GM18502 (cell line): Measurements from ENCODE around the gene ARHGAP10.

Experiments used
- ATAC-seq: cut with Tn5 transposase; IDR thresholded peaks from one replicate; pipeline ENCODE4 v1.9.1; 2021; ENCODE audit warnings: mild to moderate bottlenecking; ENCODE audit not compliant: unreplicated experiment, poor library complexity

The ARHGAP10 gene

DNA sequence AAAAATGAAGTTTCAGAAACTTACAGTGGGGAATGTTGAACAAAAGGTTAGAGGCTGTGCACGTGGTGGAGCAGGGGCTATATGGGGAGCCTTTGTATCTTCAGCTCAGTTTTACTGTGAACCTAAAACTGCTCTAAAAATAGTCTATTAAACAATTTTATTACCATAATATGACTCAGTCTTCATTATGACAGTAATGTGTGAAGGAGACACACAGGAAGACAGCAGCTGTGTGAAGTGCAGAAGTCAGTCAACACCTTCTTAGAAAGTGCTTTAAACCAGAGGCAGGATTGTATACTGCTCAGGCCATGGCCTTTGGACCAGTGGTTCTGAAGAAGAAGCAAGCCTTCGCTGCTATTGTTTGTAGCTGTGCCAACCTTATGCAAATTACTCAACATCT is 89.7 kb downstream of the ARHGAP10 start:
- peak; percentile 76 for ATAC-seq

- ATAC-seq = peak; percentile 22
Measured at GRCh38 chr4:147822128-147822527, 90.2 kb downstream of the ARHGAP10 start.

DNA sequence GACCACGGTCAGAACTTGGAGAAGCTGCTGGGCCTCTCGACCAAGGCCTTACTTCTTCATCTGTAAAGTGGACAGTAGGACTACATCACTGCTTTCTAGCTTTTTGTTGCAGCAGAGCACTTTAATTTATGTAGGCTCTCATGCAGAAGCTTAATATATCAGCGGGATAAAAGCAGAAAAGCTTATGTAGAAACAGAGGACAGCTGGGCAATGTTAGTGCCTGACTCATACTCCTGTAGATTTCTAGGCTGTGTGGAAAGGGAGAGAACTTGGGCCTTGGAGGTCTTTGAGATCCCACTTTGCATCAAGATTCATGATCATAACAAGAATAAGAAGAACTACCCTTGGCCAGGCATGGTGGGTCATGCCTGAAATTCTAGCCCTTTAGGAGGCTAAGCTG is 91.2 kb downstream of the ARHGAP10 start:
- ATAC-seq = no peak

DNA sequence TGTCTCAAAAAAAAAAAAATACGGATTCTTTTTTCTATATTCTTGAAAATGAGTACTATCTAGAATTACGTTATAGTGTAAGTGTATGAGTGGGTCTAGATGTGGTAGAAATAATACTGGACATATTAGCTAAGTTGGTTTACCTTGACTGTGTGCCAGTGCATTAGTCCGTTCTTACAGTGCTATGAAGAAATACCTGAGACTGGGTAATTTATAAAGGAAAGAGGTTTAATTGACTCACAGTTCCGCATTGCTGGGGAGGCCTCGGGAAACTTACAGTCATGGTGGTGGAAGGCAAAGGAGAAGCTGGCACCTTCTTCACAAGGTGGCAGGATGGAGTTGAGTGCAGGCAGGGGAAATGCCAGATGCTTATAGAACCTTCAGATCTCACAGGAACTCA is 92.4 kb downstream of the ARHGAP10 start:
- ATAC-seq = no peak

GRCh38 chr4:147824884-147825283 is 93.0 kb downstream of the ARHGAP10 start:
- ATAC-seq = no peak

- ATAC-seq = no peak
Measured at GRCh38 chr4:147825451-147826287, 93.8 kb downstream of the ARHGAP10 start.

- no peak for ATAC-seq
Measured at GRCh38 chr4:147826288-147826646, 94.4 kb downstream of the ARHGAP10 start.

DNA sequence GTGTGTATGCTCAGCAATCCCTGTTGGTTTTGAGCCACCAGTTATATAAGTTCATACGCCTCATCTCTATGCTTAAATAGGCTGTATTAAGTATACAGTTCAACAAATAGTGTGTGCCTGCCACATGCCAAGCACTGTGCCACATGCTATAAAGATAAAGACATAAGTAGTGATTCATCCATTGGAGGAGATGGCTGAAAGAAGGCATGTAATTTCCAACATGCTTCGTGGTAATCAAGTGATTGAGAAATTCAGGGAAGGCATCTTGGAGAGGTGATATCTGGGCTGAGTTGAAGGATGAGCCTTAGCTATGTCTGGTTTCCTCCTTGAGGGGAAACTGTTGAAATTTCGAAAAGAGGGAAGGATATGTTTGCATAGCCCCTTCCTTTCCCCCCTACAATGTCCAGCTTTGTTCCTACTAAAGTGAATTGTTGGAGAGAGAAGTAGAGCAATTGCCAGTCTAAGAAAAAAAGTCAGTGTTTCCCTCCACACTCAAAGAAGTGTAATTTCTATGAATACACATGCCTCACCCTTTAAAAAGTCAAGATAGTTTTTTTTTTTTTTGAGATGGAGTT is 96.5 kb downstream of the ARHGAP10 start:
- ATAC-seq = no peak

GRCh38 chr4:147829401-147830101 is 97.7 kb downstream of the ARHGAP10 start:
- no peak for ATAC-seq

GRCh38 chr4:147830102-147830463 is 98.2 kb downstream of the ARHGAP10 start:
- ATAC-seq = no peak

DNA sequence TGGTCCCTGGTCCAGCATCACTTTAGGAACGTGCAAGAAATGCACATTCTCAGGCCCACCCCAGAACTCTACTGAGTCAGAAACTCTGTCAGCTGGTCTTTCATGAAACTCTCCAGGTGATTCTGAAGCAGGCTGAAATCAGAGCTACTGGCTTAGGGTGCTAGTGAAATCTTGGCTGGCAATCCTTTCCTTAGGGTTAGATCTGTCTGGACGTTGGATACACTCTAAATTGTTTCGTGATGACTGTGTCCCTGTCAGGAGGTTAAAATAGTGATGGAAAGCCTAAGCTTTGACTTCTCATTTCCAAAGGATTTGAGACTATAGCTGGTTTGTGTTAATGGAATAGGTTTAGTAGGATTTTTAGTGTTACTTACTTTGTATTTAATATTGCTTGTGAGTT is 99.1 kb downstream of the ARHGAP10 start:
- ATAC-seq = no peak

DNA sequence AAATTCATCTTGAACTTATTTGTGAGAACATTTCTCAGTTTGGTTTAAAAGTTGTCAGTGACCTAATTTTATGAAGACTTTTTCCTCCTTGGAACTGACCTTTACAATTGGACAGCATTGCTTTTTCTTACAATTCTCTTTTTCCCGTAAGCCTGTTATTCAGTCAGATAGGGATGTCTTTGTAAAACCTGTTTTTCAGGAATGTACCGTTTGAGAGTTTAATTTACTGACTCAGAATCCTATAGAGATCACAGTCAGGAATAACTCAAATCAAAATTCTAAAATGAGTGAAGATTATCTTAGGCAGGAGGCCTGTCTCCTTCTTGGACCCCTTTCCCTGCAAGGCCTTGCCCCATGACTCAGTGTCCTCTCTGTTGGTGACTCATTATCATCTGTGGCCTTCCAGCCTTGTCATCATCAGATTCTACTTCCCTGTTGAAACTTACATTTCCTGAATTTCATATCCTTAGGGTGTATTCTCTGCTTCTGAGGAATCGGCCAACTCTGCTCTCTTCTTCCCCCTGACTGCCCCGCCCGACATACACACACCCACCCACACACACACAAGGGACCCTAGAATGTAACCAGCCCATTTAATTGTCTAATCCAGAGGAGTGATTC is 99.8 kb downstream of the ARHGAP10 start:
- no peak for ATAC-seq

GRCh38 chr4:147833254-147833653 is 101.4 kb downstream of the ARHGAP10 start:
- ATAC-seq = no peak

- ATAC-seq = no peak
Measured at GRCh38 chr4:147833741-147834140, 101.9 kb downstream of the ARHGAP10 start.

DNA sequence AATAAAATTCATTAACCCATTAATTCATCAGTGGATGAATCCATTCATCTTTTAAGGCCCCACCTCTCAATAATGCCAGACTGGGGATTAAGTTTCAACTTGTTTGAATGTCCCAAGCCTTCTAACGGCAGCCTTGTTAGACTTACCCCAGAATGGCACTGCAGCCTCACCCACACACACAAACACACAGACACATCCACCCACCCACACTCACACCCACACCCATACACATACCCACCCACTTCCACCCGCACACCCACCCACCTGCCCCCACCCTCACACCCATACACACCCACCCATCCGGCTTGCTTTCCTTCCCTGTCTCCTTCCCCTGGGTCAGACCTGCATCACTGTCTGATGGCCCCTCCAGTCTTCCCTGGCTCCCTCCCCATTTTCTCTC is 102.6 kb downstream of the ARHGAP10 start:
- no peak for ATAC-seq

DNA sequence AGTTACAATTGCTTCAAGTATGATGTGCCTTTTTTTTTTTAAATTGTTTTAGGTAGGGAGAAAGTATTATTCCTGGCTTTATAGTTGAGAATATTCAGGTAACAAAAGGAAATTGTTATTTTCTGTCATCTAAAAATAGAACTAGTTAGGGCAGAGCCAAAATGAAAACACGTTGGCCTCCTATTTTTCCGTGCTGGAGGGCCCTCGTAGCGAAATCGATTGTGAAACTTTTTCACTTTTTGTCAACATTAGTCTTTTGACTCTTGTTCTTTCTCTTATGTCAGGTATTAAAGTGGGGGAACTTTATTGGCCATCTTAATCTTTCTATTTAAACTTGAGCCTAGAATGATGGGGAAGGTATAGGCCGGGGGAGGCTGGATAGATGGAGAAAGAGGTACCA is 104.9 kb downstream of the ARHGAP10 start:
- ATAC-seq = peak; percentile 56

DNA sequence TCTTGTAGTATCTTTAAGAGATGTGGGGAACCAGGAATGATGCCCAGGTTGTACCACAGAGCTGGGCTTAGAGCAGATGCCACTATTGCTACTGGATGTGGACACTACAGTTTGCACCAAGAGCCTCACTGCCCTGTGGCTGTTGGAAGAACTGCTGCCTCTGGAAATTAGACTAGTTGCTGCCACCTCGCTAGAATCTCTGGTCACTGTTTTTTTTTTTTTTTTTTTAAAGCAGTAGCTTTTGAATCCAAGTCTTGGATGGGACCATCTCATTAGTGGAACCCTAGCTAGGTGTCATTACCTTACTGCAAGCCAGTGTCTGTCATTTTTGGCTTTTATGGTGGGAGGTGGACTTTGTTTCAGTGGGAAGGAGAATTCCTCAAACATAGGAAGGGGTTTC is 105.5 kb downstream of the ARHGAP10 start:
- ATAC-seq = no peak

- no peak for ATAC-seq
Measured at GRCh38 chr4:147837854-147838253, 106.0 kb downstream of the ARHGAP10 start.

- no peak for ATAC-seq
Measured at GRCh38 chr4:147839200-147839599, 107.3 kb downstream of the ARHGAP10 start.

DNA sequence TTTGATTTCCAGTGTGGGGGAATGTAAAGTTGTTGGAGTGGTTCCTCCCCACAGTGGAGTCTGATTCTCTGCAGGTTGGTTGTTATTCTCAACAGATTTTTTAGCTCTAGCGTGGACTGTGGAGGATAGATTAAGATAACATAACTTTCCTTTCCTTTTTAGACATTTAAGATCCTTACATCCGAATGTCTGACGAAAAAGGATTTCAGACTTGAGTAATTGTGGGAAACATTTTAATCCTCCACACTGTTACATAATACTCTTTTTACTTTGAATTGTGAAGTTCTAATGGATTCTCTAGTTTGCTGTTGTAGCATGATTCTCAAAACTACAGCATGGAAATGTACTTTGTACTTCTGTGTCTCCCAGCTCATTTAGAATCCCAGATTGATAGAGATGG is 107.8 kb downstream of the ARHGAP10 start:
- ATAC-seq = no peak
